H1 (cell line): ENCODE measurements around the gene TMEM258. TPM values are rescaled to one million over a fixed set of nuclear protein-coding genes. Genes with fewer than 3 reads are reported as not detected.

Experiments used
- CTCF ChIA-PET: fragments of 300-600 bp; sonication (Branson Sonifier 250); formaldehyde crosslinking; loops from one replicate; lab custom pipeline; 2021; ENCODE audit not compliant: partially characterized antibody; lab: Charles Lee
- POLR2A ChIA-PET: fragments of 300-600 bp; sonication (Branson Sonifier 250); formaldehyde crosslinking; loops from one replicate; lab custom pipeline; 2021; ENCODE audit warnings: inconsistent platforms; ENCODE audit not compliant: partially characterized antibody; lab: Charles Lee
- DNase-seq, 2 experiments: peaks; one replicate each; pipeline versions ENCODE4 v3.0.0 to v3.0.0-alpha.2; 2010 to 2022; ENCODE audit warnings: low spot score in 2 of 2, low read depth in 1 of 2, mixed read lengths in 1 of 2
- FAIRE-seq: peaks from 2 replicates; lab custom pipeline; 2011; peaks lifted over from hg19 to GRCh38; lab: Jason Lieb, UNC
- H2AFZ ChIP-seq: 2 replicates; pipeline ENCODE4 v1.8.1; 2012; ENCODE audit warnings: low read length, inconsistent platforms
- H2AK5ac ChIP-seq: 2 replicates; pipeline ENCODE4 v1.6.1; 2013; ENCODE audit warnings: low read depth, low read length
- H2BK120ac ChIP-seq: replicated peaks from 2 replicates; pipeline ENCODE3; 2013; ENCODE audit warnings: low read depth, low read length, inconsistent platforms
- H2BK12ac ChIP-seq: 2 replicates; pipeline ENCODE4 v1.6.1; 2013; ENCODE audit warnings: low read depth, low read length
- H2BK15ac ChIP-seq: 2 replicates; pipeline ENCODE4 v1.6.1; 2013; ENCODE audit warnings: low read length
- H2BK20ac ChIP-seq: 2 replicates; pipeline ENCODE4 v1.6.1; 2013; ENCODE audit warnings: low read length
- H2BK5ac ChIP-seq: 2 replicates; pipeline ENCODE4 v1.6.1; 2013; ENCODE audit warnings: low read depth, low read length
- H3K14ac ChIP-seq: 2 replicates; pipeline ENCODE4 v1.6.1; 2013; ENCODE audit warnings: inconsistent platforms; ENCODE audit not compliant: insufficient read length
- H3K18ac ChIP-seq: 2 replicates; pipeline ENCODE4 v1.6.1; 2013; ENCODE audit warnings: low read length; ENCODE audit errors: extremely low read depth
- H3K23ac ChIP-seq: 2 replicates; pipeline ENCODE4 v1.6.1; 2013; ENCODE audit warnings: inconsistent platforms; ENCODE audit not compliant: insufficient read length
- H3K23me2 ChIP-seq: 2 replicates; pipeline ENCODE4 v1.6.1; 2013; ENCODE audit warnings: low read depth, low read length
- H3K27ac ChIP-seq: 2 replicates; pipeline ENCODE4 v1.6.1; 2011; ENCODE audit warnings: low read depth, low read length, inconsistent platforms
- H3K27me3 ChIP-seq, 4 experiments: replicated peaks in 1 of 4; 1 replicate in 1 of 4; 2 replicates in 3 of 4; pipeline versions ENCODE4 v1.6.1 to v1.8.1; 2011 to 2013; ENCODE audit warnings: low read length in 3 of 4, mild to moderate bottlenecking in 3 of 4, inconsistent platforms in 2 of 4, mixed read lengths in 2 of 4, moderate library complexity in 1 of 4; ENCODE audit not compliant: control insufficient read depth in 3 of 4, insufficient read depth in 3 of 4; ENCODE audit errors: extremely low read depth in 1 of 4
- H3K36me3 ChIP-seq, 4 experiments: 2 replicates each; pipeline versions ENCODE4 v1.6.1 to v1.8.1; 2011 to 2013; ENCODE audit warnings: mild to moderate bottlenecking in 4 of 4, low read length in 3 of 4, moderate library complexity in 2 of 4, control low read depth in 1 of 4, inconsistent platforms in 1 of 4; ENCODE audit not compliant: insufficient read depth in 4 of 4, control insufficient read depth in 2 of 4
- H3K4ac ChIP-seq: replicated peaks from 2 replicates; pipeline ENCODE3; 2013; ENCODE audit warnings: low read length, low read depth, mixed read lengths, inconsistent platforms; ENCODE audit not compliant: insufficient read length
- H3K4me1 ChIP-seq, 4 experiments: replicated peaks in 1 of 4; 1 replicate in 1 of 4; 2 replicates in 3 of 4; pipeline versions ENCODE4 v1.6.1 to v1.8.1; 2011 to 2013; ENCODE audit warnings: low read length in 3 of 4, inconsistent platforms in 2 of 4, mixed read lengths in 1 of 4; ENCODE audit not compliant: insufficient read depth in 4 of 4, control insufficient read depth in 3 of 4
- H3K4me2 ChIP-seq, 2 experiments: 2 replicates each; pipeline versions ENCODE4 v1.6.1 to v1.8.1; 2011 to 2013; ENCODE audit warnings: low read depth in 2 of 2, low read length in 2 of 2, control low read depth in 1 of 2, inconsistent platforms in 1 of 2, mild to moderate bottlenecking in 1 of 2; ENCODE audit not compliant: insufficient read depth in 1 of 2
- H3K4me3 ChIP-seq, 4 experiments: fragments of 200-600, 300-600 bp in 1 of 4; sonication (generic), shearing (Covaris generic), sonication (Bioruptor Twin) in 1 of 4; 2 replicates each; pipeline versions ENCODE4 v1.5.1 to v1.8.1; 2011 to 2016; ENCODE audit warnings: low read length in 4 of 4, low read depth in 3 of 4, control low read depth in 2 of 4, inconsistent platforms in 2 of 4, mild to moderate bottlenecking in 2 of 4, mixed read lengths in 1 of 4, moderate library complexity in 1 of 4; ENCODE audit not compliant: insufficient read depth in 2 of 4; ENCODE audit errors: extremely low read depth in 1 of 4
- H3K56ac ChIP-seq: replicated peaks from 2 replicates; pipeline ENCODE3; 2013; ENCODE audit warnings: low read depth, mild to moderate bottlenecking, mixed read lengths, low read length, inconsistent platforms; ENCODE audit not compliant: insufficient read length
- H3K79me1 ChIP-seq: 2 replicates; pipeline ENCODE4 v1.6.1; 2013; ENCODE audit warnings: low read depth, low read length, control low read depth
- H3K79me2 ChIP-seq, 2 experiments: 2 replicates each; pipeline versions ENCODE4 v1.6.1 to v1.8.1; 2012 to 2013; ENCODE audit warnings: low read length in 2 of 2, mild to moderate bottlenecking in 2 of 2, inconsistent platforms in 1 of 2; ENCODE audit not compliant: insufficient read depth in 2 of 2, control insufficient read depth in 1 of 2
- H3K9ac ChIP-seq, 4 experiments: replicated peaks in 1 of 4; 1 replicate in 1 of 4; 2 replicates in 3 of 4; pipeline versions ENCODE4 v1.6.1 to v1.8.1; 2011 to 2013; ENCODE audit warnings: low read depth in 3 of 4, low read length in 3 of 4, control low read depth in 2 of 4, mild to moderate bottlenecking in 2 of 4, moderate library complexity in 2 of 4, inconsistent platforms in 1 of 4; ENCODE audit errors: extremely low read depth in 1 of 4
- H3K9me3 ChIP-seq, 2 experiments: 2 replicates each; pipeline versions ENCODE4 v1.6.1 to v1.8.1; 2012 to 2013; ENCODE audit warnings: mild to moderate bottlenecking in 2 of 2, moderate library complexity in 2 of 2, control low read depth in 1 of 2, inconsistent platforms in 1 of 2, low read depth in 1 of 2, low read length in 1 of 2, mixed read lengths in 1 of 2; ENCODE audit not compliant: insufficient read depth in 2 of 2
- H4K20me1 ChIP-seq, 2 experiments: replicated peaks in 1 of 2; 2 replicates each; pipeline versions ENCODE3 to v1.8.1; 2011 to 2013; ENCODE audit warnings: inconsistent platforms in 2 of 2, low read length in 2 of 2, mild to moderate bottlenecking in 1 of 2; ENCODE audit not compliant: insufficient read depth in 2 of 2, control insufficient read depth in 1 of 2
- H4K5ac ChIP-seq: 2 replicates; pipeline ENCODE4 v1.6.1; 2013; ENCODE audit warnings: low read length, low read depth, mixed read lengths, inconsistent platforms; ENCODE audit not compliant: insufficient read length
- H4K8ac ChIP-seq: 2 replicates; pipeline ENCODE4 v1.8.0; 2013; ENCODE audit warnings: mild to moderate bottlenecking, moderate library complexity, low read length, inconsistent platforms; ENCODE audit not compliant: insufficient read depth; ENCODE audit errors: extremely low read depth
- H4K91ac ChIP-seq: replicated peaks from 2 replicates; pipeline ENCODE3; 2013; ENCODE audit warnings: low read length, mixed read lengths, inconsistent platforms; ENCODE audit not compliant: insufficient read length
- POLR2A ChIP-seq, 2 experiments: IDR thresholded peaks; 1 replicate in 1 of 2; 2 replicates in 1 of 2; pipeline ENCODE4 v1.6.1; 2011; ENCODE audit warnings: low read depth in 2 of 2, low read length in 2 of 2, mild to moderate bottlenecking in 2 of 2; ENCODE audit errors: control extremely low read depth in 1 of 2
- POLR2AphosphoS5 ChIP-seq: IDR thresholded peaks from 2 replicates; pipeline ENCODE4 v1.6.1; 2011; ENCODE audit warnings: low read depth, low read length
- SP1 ChIP-seq: IDR thresholded peaks from 2 replicates; pipeline ENCODE4 v1.6.1; 2011; ENCODE audit warnings: low read depth, low read length
- WGBS, 2 experiments: shearing (Covaris generic) in 1 of 2; methylation state at CpG; one replicate each; pipeline versions ENCODE4 v1.1.6 to v1.1.7; 2013 to 2015; ENCODE audit warnings: low lambda C conversion rate in 2 of 2, mixed read lengths in 2 of 2, inconsistent platforms in 1 of 2, low coverage in 1 of 2, missing lambda C conversion rate in 1 of 2; ENCODE audit not compliant: insufficient replicate concordance in 2 of 2, insufficient coverage in 1 of 2, insufficient read length in 1 of 2; ENCODE audit errors: extremely low coverage in 1 of 2, missing lambda C conversion rate in 1 of 2; 5-methylcytosine and 5-hydroxymethylcytosine counted together
- polyA plus RNA-seq, 7 experiments: library from polyadenylated mRNA; depleted of rRNA in 3 of 7; stranded (reverse) in 5 of 7; unstranded in 2 of 7; fragments of >200 nt in 5 of 7; fragments of 200-250 nt in 2 of 7; gene quantifications; 1 replicate in 5 of 7; 2 replicates in 1 of 7; 4 replicates in 1 of 7; pipeline versions ENCODE4 v1.2.1 to v1.2.3, GENCODE V29; 2011 to 2013; ENCODE audit warnings: missing spikeins in 2 of 7, mixed read lengths in 2 of 7
- total RNA-seq: library from RNA; stranded (reverse); fragmentation: NEBNext Ultra II Directional; extraction: Animal tissue kit (Norgen Biotek cat#: 25700); gene quantifications from 2 replicates; pipeline ENCODE4 v1.2.1, GENCODE V29; 2021

Gene TMEM258
- total and polyA plus RNA-seq, 2 of the 8 experiments (the other 6 are each of a cell fraction or from before 2014, with no cell fraction given) = 186 to 759 TPM

DNA sequence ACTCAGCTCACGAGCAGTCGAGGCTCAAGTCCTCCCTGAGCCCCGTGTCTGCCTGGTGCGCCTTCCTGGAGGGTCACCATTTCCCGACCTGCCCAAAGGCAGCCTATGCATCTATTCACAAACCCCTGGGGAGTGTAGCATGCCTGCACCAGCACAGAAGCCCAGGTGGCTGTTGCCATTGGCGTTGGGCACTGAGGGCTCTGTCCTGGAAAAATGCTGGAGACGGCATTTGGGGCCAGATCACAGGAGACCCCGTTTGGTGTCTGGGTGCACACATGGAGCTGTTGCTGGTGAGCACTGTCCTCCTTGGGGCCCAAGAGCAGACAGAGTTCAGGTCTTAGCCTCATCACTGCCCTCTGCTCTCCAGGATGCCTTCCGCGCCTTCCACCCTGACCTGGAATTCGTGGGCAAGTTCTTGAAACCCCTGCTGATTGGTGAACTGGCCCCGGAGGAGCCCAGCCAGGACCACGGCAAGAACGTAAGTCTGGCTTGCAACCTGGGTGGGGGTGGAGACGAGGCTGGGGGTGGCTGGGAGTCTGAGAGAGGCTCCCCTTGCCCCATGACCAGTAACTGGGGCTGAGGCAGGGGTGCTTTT is 45.1 kb upstream of the TMEM258 start:
- WGBS, 2 experiments = 94% methylated on average over 13 of the region's 15 CpGs; no CpG with 5 or more reads in 1 of the 2 experiments
- peaks cover 23 to 57% (median 43%) of the 10 kb centered on the region in 4 experiments for H3K36me3 ChIP-seq
- no peak overlapping the region for H2BK12ac ChIP-seq
- no peak overlapping the region for H3K27ac ChIP-seq
- no peak overlapping the region for H4K91ac ChIP-seq
- ChIA-PET CTCF (interaction anchor here (0.8 to 0.9 kb wide), 2 partner anchors 22 to 90 kb away, joined by 3 to 4 read pairs; no protein-coding TSS in a partner anchor), POLR2A (interaction anchor here (1.0 to 2.7 kb wide), 5 partner anchors 8 to 30 kb away, joined by 3 to 9 read pairs (median 4); no protein-coding TSS in a partner anchor)
- H3K23me2 ChIP-seq = no peaks in the 10 kb centered on the region
- H3K4ac ChIP-seq = no peak overlapping the region
- H3K4me1 ChIP-seq = peaks cover 7 to 22% (median 15%) of the 10 kb centered on the region in 4 experiments
- peak overlapping the region; percentile 31; the same call in 1 of the 2 replicates for H2BK5ac ChIP-seq
- no peak overlapping the region for H2BK120ac ChIP-seq
- peak overlapping the region; percentile 59; the same call in 1 of the 2 replicates for H4K8ac ChIP-seq
- no peak overlapping the region for H2AFZ ChIP-seq
- no peak overlapping the region for H3K56ac ChIP-seq
- no peaks in the 10 kb centered on the region; a peak in 1 of 7 replicates for H3K27me3 ChIP-seq
- peaks cover 17% of the 10 kb centered on the region for H3K79me1 ChIP-seq
- no peak overlapping the region for H3K4me3 ChIP-seq
- H3K9me3 ChIP-seq = no peaks in the 10 kb centered on the region
- no peak overlapping the region for H3K4me2 ChIP-seq
- H2BK20ac ChIP-seq = no peak overlapping the region
- H3K18ac ChIP-seq = no peak overlapping the region
- H2BK15ac ChIP-seq = no peak overlapping the region
- DNase-seq (no peak), FAIRE-seq (no peak)
- no peak overlapping the region for H2AK5ac ChIP-seq
- peaks cover 0 to 51% of the 10 kb centered on the region in 2 experiments; a peak in 2 of 4 replicates for H3K79me2 ChIP-seq
- no peak overlapping the region for H4K5ac ChIP-seq
- H3K9ac ChIP-seq = no peak overlapping the region; a peak in 1 of 7 replicates
- no peak overlapping the region for H3K23ac ChIP-seq
- TF ChIP-seq POLR2A (IDR thresholded peaks at IDR 0.05; ENCODE audit: control extremely low read depth in 1 of 2, low read depth in 2 of 2, low read length in 2 of 2) (0 out of 3 replicates have a peak, but pooled peaks of 1 of the 2 experiments have one; percentile 12), SP1 (no peak), POLR2AphosphoS5 (peak; percentile 36; the same call in 1 of the 2 replicates)
- H3K14ac ChIP-seq = no peak overlapping the region
- H4K20me1 ChIP-seq = peaks cover 16 to 35% of the 10 kb centered on the region in 2 experiments
